ENCODE measurements around the gene ASB18.

DNA sequence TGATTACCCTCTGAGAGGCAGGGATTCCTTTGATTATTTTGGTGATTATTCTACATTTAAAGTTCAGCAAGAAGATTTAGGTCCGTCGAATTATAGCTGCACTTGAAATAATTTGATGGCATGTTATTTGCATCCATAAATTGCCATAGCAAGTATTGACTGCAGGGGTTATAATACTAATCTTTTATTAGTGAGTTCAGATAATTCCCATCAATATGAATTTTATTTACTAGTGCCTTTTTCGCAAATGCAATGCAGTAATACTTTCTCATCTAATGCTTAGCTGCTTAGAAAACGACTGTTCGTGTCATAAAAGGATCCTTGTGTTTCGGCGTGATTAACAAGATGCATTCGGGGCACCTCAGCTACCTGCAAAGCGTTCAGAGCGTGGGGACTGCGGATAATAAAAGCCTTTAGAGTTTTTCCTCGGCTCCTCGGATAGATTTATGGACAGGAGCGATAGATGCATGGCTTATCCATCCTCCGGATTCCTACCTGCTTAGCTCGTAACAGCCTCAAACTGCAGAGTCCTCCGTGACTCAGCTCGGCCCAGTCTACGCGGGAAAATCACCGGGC is 93.5 kb downstream of the ASB18 start:
- TF ChIP-seq, protein P1, sequence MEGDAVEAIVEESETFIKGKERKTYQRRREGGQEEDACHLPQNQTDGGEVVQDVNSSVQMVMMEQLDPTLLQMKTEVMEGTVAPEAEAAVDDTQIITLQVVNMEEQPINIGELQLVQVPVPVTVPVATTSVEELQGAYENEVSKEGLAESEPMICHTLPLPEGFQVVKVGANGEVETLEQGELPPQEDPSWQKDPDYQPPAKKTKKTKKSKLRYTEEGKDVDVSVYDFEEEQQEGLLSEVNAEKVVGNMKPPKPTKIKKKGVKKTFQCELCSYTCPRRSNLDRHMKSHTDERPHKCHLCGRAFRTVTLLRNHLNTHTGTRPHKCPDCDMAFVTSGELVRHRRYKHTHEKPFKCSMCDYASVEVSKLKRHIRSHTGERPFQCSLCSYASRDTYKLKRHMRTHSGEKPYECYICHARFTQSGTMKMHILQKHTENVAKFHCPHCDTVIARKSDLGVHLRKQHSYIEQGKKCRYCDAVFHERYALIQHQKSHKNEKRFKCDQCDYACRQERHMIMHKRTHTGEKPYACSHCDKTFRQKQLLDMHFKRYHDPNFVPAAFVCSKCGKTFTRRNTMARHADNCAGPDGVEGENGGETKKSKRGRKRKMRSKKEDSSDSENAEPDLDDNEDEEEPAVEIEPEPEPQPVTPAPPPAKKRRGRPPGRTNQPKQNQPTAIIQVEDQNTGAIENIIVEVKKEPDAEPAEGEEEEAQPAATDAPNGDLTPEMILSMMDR (IDR thresholded peaks at IDR 0.05) = no peak
- no peak for TF ChIP-seq POLR2A (IDR thresholded peaks at IDR 0.05)
